Head of caudate nucleus (tissue), 42 donors: ENCODE data around the gene ELAC1.
A peak's percentile ranks its signal among the peaks of the same experiment; 100 is the strongest.

Experiments
- DNase-seq, 42 donors: peaks; one replicate each; pipeline versions ENCODE4 v3.0.0 to v3.0.0-alpha.2; 2020 to 2021; ENCODE audit warnings: mixed read lengths in 7 of 42
- intact Hi-C: fragments of 100-400 bp; cut with DNase I; formaldehyde crosslinking; loops from one replicate; pipeline ENCODE4 v1.15.0; 2022

Gene ELAC1

DNA sequence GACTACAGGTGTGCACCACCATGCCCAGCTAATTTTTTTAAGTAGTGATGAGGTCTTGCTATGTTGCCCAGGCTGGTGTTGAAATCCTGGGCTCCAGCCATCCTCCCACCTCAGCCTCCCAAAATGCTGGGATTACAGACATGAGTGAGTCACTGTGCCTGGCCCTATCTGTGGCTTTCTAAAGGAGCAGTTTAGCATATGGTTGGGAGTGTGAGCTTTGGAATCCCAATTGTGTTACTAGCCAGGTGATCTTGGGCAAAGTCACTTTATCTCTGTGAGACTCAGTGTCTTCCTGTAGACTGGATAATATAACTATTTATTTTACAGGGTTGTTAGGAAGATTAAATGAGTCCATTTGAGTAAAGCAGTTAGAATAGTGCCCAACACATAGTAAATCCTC is 42.4 kb downstream of the ELAC1 start:
- intact Hi-C loops: no loop called here
- DNase-seq: no peak

DNA sequence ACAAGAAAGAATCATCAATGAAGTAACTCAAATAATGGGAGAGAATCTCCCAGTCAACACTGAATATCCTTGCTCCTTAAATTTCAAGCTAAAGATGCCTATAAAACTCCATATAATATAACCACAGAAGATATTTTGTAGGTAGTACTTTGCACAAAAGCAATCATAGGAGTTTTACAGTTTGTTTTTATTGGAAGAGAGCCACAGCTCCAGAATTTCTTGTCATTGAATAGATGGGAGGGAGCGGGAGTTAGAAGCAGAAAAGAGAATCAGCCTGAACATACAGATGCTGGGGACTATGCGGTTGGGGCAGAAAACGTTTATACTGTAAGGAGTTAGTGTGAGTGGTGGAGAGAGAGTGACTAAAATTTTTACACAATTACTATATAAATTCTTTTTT is 43.9 kb downstream of the ELAC1 start:
- intact Hi-C loops: no loop called here
- no peak for DNase-seq

DNA sequence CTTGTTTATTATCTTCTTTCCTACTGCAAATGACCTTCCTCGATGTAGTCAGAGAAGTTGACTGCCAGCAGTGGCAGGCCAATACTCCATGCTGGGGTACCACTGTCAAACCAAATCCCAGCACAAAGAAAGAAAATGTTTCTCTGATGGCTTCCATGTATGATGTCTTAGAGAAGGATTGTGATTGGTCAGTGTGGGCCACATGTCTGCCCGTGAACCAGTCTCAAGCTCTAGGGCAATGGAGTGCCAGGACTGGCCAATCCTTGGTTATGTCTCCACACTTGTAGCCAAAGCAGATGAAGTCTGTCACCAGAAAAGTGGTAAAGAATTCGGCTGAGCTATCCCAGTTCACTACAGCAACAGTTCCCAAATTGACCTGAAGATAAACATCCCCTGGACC is 44.6 kb downstream of the ELAC1 start:
- intact Hi-C loops: no loop called here
- no peak for DNase-seq

DNA sequence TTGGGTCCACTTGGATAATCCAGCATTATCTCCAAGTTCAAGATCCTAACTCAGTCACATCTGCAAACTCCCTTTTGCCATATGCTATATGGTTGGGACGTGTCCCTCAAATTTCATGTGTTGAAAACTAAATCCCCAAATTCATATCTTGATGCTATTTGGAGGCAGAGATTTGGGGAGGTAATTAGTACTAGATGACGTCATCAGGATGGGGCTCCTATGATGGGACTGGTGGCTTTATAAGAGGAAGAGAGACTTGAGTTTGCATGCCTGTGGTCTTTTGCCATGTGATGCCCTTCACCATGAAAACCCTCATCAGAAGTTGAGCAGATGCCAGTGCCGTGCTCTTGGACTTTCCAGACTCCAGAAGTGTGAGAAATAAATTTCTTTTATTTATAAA is 45.4 kb downstream of the ELAC1 start:
- intact Hi-C loops: no loop called here
- DNase-seq: no peak

DNA sequence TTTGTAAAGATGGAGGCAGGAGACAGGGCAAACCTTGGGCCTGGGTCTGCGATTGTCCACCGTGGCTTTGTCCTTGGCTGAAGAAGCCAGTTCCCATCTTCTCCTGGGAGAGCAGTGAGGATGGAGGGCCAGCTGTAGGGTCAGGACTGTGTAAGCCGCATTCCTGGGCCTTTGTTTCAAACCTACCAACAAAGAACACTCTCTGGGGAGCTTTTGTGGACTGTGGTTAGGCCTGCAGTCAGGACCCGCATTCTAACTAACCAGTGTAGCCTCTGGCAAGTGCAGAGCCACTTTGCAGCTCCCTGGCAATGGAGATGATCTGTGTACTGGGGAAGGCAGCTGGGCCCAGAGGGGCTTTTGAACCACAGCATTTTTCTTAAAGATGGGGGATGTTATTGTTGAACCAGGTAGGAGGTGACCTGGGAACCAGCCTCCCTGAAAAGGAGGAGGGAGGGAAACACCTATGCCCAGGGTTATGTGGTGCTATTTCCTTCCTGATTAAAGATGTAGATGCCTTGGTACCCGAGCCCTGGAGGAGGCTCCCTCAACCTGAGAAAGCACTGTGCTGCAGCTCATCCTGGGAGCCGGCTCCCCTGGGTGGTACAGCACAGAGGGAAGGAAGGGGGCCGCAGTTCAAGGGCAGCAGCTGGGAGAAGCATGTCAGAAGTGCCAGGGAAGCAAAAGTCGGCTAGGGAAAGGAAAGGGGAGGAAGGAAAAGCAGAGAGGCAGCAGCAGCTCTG is 49.5 kb downstream of the ELAC1 start:
- intact Hi-C loops: no loop called here
- DNase-seq: peak in 3 of 42 donors; percentile 20 to 40 (median 30)

DNA sequence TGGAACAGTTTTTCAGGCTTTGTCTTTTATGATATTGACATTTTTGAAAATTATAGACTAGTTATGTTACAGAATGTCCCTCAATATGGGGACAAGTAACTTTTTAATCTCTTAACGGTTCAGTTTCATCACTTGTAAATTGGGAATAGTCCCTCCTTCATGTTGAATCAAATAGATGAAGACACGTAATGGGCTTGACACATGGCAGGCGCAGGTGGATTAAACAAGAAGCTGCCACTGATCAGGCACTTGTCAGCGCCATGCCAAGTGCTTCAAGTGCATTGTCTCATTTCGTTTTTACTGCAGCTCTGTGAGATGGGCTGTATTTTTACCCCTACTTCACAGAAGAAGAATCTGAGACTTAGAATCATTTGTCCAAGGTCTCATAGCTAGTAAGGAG is 52.7 kb downstream of the ELAC1 start:
- no peak for DNase-seq
- intact Hi-C loops: loop anchor here (10.0 kb wide), 1 partner anchor 206 kb away; no protein-coding TSS in a partner anchor

- intact Hi-C loops: loop anchor here (10.0 kb wide), 1 partner anchor 207 kb away; no protein-coding TSS in a partner anchor
- DNase-seq: no peak
Observed at GRCh38 chr18:51021226-51021965, 53.6 kb downstream of the ELAC1 start.

- peak in 3 of 42 donors; percentile 22 to 45 (median 45) for DNase-seq
- intact Hi-C loops: loop anchor here (10.0 kb wide), 1 partner anchor 211 kb away; no protein-coding TSS in a partner anchor
Observed at GRCh38 chr18:51025512-51025911, 57.7 kb downstream of the ELAC1 start.

DNA sequence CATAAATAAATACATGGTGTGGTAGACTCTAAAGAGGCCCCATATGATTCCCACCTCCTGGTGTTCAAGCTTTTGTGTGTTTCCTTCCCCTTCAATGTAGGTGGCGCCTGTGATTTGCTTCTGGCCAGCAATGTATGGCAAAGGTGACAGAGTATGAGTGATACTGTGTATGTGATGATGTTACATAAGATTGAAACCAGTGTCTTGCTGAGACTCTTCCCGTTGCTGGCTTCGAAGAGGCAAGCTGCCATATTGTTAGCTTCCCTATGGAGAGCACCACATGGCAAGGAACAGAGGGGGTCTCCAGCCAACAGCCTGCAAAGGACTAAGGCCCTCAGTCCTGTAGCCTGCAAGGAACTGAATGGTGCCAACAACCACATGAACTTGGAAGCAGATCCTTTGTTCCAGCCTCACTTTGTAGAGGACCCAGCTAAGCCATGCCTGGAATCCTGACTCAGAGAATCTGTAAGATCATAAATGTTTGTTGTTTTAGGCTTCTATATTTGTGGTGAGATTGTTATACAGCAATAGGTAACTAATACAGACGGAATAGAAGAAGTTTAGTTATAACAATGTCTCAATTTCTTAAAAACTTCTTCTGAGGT is 60.5 kb downstream of the ELAC1 start:
- intact Hi-C loops: loop anchor here (10.0 kb wide), 1 partner anchor 214 kb away; no protein-coding TSS in a partner anchor
- DNase-seq: no peak

GRCh38 chr18:51029378-51029693 is 61.5 kb downstream of the ELAC1 start:
- peak in 8 of 42 donors; percentile 11 to 63 (median 38) for DNase-seq

DNA sequence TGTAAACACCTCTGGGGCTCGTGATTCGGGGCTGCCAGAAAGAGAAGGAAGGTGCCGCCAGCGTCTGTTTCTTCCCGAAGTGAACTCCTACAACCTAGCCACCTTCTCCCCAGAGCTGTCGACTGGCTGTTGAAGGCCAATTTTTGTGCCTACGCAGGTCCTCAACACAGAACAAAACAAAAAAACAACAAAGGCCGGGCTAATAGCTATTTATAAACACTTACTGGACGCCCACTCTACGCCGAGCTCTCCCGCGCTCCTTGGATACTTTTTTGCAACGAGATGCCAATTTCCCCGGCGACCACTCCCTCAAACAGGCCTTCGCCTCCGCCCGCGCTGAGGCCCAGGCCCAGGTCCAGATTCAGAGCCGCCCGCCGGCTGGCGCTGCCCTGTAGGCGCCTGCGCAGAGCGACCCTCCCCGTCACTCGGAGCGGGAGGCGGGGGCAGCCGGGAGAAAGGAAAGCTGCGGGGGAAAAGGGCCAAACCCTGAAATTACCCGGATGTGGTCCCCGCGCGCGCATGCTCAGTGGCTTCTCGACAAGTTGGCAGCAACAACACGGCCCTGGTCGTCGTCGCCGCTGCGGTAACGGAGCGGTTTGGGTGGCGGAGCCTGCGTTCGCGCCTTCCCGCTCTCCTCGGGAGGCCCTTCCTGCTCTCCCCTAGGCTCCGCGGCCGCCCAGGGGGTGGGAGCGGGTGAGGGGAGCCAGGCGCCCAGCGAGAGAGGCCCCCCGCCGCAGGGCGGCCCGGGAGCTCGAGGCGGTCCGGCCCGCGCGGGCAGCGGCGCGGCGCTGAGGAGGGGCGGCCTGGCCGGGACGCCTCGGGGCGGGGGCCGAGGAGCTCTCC is 62.1 kb downstream of the ELAC1 start, which contains the start of gene SMAD4:
Gene SMAD4, plus strand, starts transcription at position 520 of the 843 bp plus-strand sequence. CDS start 16,834 bp downstream, outside the sequence.
- peak; percentile 90 to 99 (median 96) for DNase-seq
- intact Hi-C loops: loop anchor here (5.0 to 10.0 kb wide), 4 partner anchors 63 to 215 kb away; partner anchors contain the start of genes ELAC1, ME2 and MEX3C

More at GRCh38 chr18:51029378-51029693, 61.5 kb downstream of the ELAC1 start:
- intact Hi-C loops: loop anchor here (10.0 kb wide), 1 partner anchor 215 kb away; no protein-coding TSS in a partner anchor

DNA sequence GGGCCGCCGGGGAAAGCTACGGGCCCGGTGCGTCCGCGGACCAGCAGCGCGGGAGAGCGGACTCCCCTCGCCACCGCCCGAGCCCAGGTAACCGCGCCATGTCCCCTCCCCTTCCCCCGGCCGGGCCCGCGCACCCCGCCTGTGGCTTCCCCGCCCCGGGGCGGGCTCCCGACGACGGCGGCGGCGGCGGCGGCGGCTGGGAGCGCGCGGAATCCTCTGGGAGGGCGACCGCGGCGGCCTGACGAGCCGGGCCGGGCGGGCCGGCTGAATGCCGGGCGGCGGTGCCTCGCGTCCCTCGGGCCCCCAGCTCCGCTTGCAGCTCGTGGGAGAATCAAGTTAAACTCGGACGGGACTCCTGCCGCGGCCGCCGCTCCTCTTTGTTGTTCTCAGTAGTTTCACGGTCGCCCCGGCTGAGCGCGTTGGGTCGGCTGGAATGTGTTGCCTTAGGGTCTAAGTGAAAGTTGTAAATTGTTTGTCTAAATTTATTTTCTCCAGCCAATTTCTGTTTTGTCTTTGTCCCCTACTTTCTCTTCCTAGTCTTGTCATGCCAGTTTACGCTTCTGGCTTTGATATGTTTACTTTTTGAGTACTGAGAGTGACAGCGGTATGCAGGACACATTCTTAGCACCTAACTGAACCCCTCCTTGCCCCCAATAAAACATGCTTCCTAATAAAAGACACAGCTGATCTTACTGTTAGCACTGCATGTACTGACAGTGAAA is 62.9 kb downstream of the ELAC1 start:
- peak; percentile 36 to 89 (median 78) for DNase-seq
- intact Hi-C loops: loop anchor here (5.0 to 10.0 kb wide), 3 partner anchors 63 to 167 kb away; partner anchors contain the start of genes ELAC1, ME2 and MEX3C

DNA sequence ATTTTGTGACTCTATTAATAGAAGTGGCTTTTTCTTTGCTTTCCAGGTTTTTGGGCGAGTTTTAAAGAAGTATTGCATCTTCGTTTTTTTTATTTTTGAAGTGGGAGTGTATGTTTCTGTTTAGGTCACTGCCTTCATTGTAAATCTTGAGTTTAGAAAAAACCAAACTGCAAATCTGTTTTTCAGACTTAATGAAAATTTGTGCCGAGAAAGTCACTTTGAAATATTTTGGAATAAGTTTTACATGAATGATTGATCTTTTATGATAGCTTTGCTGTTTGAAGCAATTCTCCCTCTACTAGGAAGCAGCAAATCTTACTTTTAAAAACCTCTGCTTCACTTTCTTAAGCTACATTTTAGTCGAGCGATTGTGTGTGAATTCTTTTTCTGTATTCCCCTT is 64.4 kb downstream of the ELAC1 start:
- intact Hi-C loops: loop anchor here (5.0 to 10.0 kb wide), 3 partner anchors 65 to 165 kb away; partner anchors contain the start of genes ELAC1, ME2 and MEX3C

GRCh38 chr18:51037230-51037629 is 69.4 kb downstream of the ELAC1 start:
- intact Hi-C loops: loop anchor here (10.0 kb wide), 1 partner anchor 162 kb away; the partner anchor contains the start of gene ME2

More for the DNA sequence above, 64.4 kb downstream of the ELAC1 start:
- no peak for DNase-seq

More at GRCh38 chr18:51037230-51037629, 69.4 kb downstream of the ELAC1 start:
- no peak for DNase-seq
